SK-N-DZ (cell line): ENCODE data around the gene PPA1.
"Not testable (repeated sequence)": the region's sequence is repeated elsewhere in the genome, so short reads cannot be mapped to it uniquely, and the experiment has no call there.

Source experiments
- DNase-seq: peaks from one replicate; pipeline ENCODE4 v3.0.0-alpha.2; 2015; ENCODE audit warnings: low spot score

PPA1 gene

DNA sequence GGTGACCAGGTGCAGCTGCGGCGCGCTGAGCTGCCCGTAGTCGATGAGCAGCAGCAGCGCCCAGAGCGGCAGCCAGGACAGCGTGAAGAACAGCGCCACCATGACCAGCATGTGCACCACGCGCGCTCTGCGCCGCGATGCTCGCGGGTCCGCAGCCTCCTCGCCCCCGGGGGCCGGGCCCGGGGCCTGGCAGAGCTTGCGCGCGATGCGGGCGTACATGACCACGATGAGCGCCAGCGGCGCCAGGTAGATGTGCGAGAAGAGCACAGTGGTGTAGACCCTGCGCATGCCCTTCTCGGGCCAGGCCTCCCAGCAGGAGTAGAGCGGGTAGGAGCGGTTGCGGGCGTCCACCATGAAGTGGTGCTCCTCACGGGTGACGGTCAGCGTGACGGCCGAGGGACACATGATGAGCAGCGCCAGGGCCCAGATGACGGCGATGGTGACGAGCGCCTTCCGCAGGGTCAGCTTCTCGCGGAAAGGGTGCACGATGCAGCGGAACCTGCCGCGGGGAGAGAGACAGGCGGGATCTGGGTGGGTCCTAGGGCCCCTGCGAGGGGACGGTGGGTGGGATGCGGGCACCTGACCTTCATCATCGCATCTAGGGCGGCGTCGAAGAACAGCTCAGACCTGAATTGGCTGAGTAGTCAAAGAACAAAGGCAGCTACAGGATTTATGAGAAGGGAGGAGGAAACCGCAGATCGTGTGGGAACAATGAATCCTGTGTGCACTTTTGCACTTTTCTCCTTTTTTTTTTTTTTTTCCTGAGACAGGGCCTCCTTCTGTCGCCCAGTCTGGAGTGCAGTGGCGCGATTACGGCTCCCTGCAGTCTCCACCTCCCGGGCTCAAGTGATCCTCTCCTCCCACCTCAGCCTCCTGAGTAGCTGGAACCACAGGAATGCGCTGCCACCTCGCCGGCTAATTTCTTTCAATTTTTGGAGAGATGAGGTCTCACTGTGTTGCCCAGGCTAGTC lies 22.4 kb upstream of the PPA1 start:
- no peak for DNase-seq

DNA sequence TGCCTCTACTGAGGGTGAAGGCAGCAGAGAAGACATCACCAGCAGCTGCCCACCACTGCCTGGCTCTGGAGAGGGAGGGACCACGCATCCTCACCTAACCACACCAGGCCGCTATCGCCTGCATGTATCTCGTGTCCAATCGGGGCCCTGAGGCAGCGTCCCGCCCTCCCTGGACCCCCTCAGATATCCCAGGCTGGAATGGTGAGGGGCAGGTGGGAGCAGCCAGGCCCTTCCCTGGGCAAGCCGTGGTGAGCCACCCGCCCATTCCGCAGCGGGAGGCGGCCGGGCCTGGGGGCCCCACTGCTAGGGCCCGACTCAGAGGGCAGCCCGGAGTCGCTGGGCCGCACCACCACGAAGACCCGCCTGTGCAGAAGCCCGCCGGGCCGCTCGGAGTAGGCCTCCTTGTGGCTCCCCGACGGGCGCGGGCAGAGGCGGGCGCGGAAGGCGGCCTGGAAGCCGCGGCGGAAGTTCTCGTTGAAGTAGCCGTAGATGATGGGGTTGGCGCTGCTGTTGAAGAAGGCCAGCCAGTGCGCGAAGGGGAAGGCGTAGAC lies 21.6 kb upstream of the PPA1 start:
- DNase-seq = no peak

- no peak for DNase-seq
Observed at GRCh38 chr10:70253878-70254765, 20.9 kb upstream of the PPA1 start.

DNA sequence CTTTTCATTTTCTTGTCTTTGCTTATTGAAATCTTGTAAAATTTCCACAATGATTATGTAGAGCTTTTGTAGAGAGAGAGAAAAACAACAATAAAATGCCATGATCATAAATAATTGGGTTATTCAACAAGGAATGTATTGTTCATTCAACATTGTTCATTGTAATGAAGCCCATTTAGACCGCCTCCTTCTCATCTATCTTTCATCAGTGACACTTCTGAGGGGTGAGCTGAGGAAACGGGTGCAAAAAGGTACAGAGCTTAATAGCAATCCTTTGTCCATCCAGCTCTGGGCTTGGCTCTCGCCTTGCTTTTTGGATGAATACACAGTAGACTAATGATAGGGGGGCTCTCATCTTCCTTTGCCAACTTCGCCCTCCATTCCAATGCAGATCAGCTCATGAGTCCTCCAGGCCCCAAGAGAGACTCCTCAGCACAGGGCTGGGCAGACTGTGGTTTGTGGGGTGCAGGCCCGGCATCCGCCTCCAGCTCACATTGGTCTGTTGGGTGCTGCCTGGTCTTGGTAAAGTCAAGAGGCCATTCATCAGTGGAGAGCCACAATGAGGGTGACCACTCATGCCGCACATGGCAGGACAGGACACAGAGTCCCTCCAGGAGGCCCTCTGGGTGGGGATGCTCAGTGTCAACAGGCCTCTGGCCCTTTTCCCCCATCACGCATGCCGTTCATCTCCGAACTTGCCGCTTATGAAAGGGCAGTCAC lies 17.9 kb upstream of the PPA1 start:
- no peak for DNase-seq

- DNase-seq = no peak
Observed at GRCh38 chr10:70247360-70247759, 14.1 kb upstream of the PPA1 start.

- DNase-seq = no peak
Observed at GRCh38 chr10:70241081-70241480, 7.9 kb upstream of the PPA1 start.

- not testable (repeated sequence) for DNase-seq
Observed at GRCh38 chr10:70239986-70240385, 6.8 kb upstream of the PPA1 start.

- not testable (repeated sequence) for DNase-seq
Observed at GRCh38 chr10:70239077-70239976, 6.1 kb upstream of the PPA1 start.

DNA sequence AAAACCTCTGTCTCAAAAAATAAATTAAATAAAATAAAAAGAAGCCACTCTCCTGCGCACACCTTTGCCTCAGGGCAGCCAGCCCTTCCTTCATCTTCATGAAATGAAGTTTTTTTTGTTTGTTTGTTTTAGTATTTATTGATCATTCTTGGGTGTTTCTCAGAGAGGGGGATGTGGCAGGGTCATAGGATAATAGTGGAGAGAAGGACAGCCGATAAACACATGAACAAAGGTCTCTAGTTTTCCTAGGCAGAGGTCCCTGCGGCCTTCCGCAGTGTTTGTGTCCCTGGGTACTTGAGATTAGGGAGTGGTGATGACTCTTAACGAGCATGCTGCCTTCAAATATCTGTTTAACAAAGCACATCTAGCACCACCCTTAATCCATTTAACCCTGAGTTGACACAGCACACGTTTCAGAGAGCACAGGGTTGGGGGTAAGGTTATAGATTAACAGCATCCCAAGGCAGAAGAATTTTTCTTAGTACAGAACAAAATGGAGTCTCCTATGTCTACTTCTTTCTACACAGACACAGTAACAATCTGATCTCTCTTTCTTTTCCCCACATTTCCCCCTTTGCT lies 4.8 kb upstream of the PPA1 start:
- not testable (repeated sequence) for DNase-seq

- DNase-seq = no peak
Observed at GRCh38 chr10:70234668-70235447, 1.6 kb upstream of the PPA1 start.

DNA sequence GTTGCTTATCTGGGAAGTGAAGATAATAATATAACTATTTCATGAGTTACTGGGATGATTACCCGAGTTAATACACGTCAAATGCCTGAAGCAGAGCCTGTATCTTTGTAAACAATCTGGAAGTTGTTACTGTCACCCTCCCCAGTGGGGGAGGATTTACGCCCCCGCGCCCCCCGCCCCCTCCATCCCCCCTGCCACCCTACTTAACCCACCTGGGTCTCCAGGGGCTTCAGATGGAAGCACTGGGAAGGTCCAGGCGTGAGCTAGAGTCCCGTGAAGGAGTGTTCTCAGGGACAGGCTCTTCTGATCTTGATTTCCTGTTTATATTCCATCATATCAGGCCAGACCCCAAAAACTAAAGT lies 691 bp upstream of the PPA1 start:
- no peak for DNase-seq

- DNase-seq = no peak
Observed at GRCh38 chr10:70232859-70233108, 445 bp downstream of the PPA1 start.

GRCh38 chr10:70232155-70232858 lies 922 bp downstream of the PPA1 start:
- DNase-seq = no peak

DNA sequence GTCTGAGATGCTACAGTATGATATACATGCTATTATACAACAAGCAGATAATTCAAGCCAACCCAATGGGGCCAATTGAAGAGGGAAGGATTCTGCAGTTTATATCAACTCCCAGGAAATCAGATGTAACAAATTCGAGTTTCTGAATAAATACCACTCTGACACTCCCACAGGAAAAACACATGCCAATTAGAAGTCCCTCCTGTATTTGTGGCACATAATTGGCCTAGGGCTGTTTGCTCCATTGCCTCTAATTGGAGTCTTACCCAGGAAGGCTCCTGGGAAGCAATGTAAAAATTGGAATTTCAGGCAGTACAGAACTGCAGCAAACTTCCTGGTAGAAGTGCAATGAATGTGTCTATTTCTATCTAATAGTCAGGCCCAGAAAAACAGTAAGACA lies 4.7 kb downstream of the PPA1 start:
- DNase-seq = no peak

DNA sequence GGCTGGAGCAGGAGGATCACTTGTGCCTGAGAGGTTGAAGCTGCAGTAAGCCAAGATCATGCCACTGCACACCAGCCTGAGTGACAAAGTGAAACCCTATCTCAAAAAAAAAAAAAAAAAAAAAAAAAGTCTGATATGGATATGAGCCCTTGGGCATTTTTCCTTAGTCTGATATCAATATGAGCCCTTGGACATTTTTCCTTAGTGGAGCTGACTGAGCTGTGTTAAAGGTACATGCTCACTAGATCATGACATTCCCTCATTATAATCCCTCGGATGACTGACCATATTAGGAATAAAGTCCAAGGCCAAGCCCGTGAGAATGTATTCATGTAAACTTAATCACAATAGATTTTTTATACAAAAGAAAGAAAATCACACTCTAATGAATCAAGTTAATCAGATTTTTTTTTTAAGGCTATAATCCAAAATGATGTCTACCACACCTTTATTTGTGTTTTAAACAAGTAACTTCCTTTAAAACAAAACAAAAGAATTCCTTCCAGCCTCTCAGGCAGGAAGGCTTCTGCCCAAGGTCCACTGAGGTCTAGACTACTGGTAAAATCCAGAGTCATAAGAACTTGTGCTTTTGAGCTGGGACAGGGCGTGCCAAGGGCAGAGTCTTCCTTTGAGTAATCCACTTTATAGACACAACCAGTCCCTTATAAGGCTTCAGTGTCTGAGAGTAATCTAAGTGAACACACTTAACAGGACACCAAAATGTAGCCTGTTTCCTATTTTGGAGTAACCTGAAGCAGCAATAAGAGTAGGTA lies 5.5 kb downstream of the PPA1 start:
- DNase-seq = no peak

DNA sequence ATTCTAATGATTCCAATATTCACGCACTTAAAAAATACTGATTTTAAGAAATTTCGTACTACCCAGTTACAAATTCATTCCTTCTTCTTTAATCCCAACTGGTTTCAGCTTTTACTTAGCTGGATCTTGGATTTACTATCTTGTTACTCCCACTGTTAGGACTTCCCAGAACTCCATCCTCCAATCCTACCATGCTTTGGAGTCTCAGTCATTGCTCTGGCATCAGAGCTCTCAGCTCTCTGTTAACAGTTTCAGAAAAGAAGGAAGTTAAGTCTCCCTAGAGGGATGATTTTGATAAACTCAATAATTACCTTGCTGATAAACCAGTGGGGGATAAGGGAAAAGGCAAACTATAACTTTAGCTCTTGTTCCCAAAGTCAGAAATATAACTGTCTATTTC lies 9.5 kb downstream of the PPA1 start:
- no peak for DNase-seq

DNA sequence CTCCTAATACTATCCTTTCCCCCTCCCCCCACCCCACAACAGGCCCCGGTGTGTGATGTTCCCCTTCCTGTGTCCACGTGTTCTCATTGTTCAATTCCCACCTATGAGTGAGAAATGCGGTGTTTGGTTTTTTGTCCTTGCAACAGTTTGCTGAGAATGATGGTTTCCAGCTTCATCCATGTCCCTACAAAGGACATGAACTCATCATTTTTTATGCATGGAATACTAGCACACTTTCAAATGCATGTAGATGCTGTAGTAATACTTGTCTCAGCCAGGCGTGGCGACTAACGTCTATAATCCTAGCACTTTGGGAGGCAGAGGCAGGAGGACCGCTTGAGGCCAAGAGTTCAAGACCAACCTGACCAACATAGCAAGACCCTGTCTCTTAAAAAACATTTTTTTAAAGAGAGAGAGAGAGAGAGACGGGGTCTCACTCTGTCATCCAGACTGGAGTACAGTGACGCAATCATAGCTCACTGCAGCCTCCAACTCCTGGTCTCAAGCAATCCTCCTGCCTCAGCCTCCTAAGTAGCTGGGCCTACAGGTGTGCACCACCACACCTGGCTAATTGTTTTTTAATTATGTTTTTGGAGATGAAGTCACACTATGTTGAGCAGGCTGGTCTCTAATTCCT lies 10.3 kb downstream of the PPA1 start:
- DNase-seq = not testable (repeated sequence)

DNA sequence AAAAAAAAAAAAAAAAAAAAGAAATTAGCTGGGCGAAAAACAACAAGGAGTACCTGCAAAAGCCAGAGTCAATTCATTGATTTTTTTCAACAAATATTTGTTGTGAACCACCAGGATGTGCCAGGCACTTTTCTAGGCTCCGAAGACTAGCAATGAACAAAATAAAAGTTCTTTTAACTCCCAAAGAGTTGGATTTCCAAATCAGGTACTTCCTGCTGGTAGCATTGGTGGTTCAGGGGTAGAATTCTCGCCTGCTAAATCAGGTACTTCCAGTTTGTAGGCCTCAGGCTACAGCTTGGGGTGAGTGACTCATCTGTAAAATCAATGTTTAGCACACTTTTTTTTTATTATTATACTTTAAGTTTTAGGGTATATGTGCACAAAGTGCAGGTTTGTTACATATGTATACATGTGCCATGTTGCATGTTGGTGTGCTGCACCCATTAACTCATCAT lies 10.9 kb downstream of the PPA1 start:
- DNase-seq = no peak
